GM23338 (cell line): ENCODE results near the gene SOX2. TPM values are rescaled to one million over a fixed set of nuclear protein-coding genes. Genes with fewer than 3 reads are reported as not detected.

Source experiments
- ATAC-seq: fragments of 200-7000 bp; cut with Tn5 transposase; 3 replicates; pipeline ENCODE4 v1.9.1; 2020
- DNase-seq: peaks from one replicate; pipeline ENCODE4 v3.0.0-alpha.2; 2015; ENCODE audit warnings: low spot score
- H2AFZ ChIP-seq: fragments of 200-600 bp; sonication (generic); 2 replicates; pipeline ENCODE4 v1.8.0; 2016; ENCODE audit warnings: antibody characterized with exemption, mild to moderate bottlenecking, moderate library complexity
- H3F3A ChIP-seq: fragments of 200-600 bp; sonication (generic); replicated peaks from 2 replicates; pipeline ENCODE4 v1.8.0; 2017; ENCODE audit warnings: antibody characterized with exemption, mixed run types, low read depth
- H3K27ac ChIP-seq: fragments of 200-600 bp; sonication (generic); 2 replicates; pipeline ENCODE4 v1.6.1; 2016; ENCODE audit warnings: low read depth
- H3K27me3 ChIP-seq: fragments of 200-600 bp; sonication (generic); 2 replicates; pipeline ENCODE4 v1.8.0; 2016; ENCODE audit warnings: mild to moderate bottlenecking, mixed run types, moderate library complexity; ENCODE audit not compliant: insufficient read depth
- H3K36me3 ChIP-seq: fragments of 200-600 bp; sonication (generic); 2 replicates; pipeline ENCODE4 v1.8.0; 2016; ENCODE audit warnings: mild to moderate bottlenecking; ENCODE audit not compliant: insufficient read depth
- H3K4me1 ChIP-seq: fragments of 200-600 bp; sonication (generic); 2 replicates; pipeline ENCODE4 v1.8.0; 2016; ENCODE audit warnings: mild to moderate bottlenecking, moderate library complexity; ENCODE audit not compliant: insufficient read depth
- H3K4me2 ChIP-seq: fragments of 200-600 bp; sonication (generic); 2 replicates; pipeline ENCODE4 v1.7.1; 2017; ENCODE audit warnings: mixed run types
- H3K4me3 ChIP-seq: fragments of 200-600 bp; sonication (generic); 2 replicates; pipeline ENCODE4 v1.6.1; 2016; ENCODE audit warnings: mixed run types
- H3K79me2 ChIP-seq: fragments of 200-600 bp; sonication (generic); replicated peaks from 2 replicates; pipeline ENCODE4 v1.8.0; 2017; ENCODE audit warnings: mild to moderate bottlenecking; ENCODE audit not compliant: insufficient read depth
- H3K9me2 ChIP-seq: fragments of 200-600 bp; sonication (generic); 2 replicates; pipeline ENCODE4 v1.8.0; 2017; ENCODE audit not compliant: insufficient read depth
- H4K20me1 ChIP-seq: fragments of 200-600 bp; sonication (generic); replicated peaks from 2 replicates; pipeline ENCODE4 v1.8.0; 2017; ENCODE audit warnings: mild to moderate bottlenecking; ENCODE audit not compliant: insufficient read depth
- H3K27ac Mint-ChIP-seq: 2 replicates; pipeline ENCODE4 v1.8.0; 2020; ENCODE audit warnings: inconsistent platforms, mild to moderate bottlenecking, moderate library complexity, mixed read lengths
- H3K27me3 Mint-ChIP-seq: 3 replicates; pipeline ENCODE4 v1.8.0; 2022; ENCODE audit warnings: low read depth, mild to moderate bottlenecking, moderate library complexity, mixed read lengths, inconsistent platforms; ENCODE audit not compliant: insufficient read depth, poor library complexity
- H3K36me3 Mint-ChIP-seq: 3 replicates; pipeline ENCODE4 v1.8.0; 2021; ENCODE audit warnings: low read depth, mild to moderate bottlenecking, inconsistent platforms, moderate library complexity, mixed read lengths
- H3K4me1 Mint-ChIP-seq: 3 replicates; pipeline ENCODE4 v1.8.0; 2020; ENCODE audit warnings: mild to moderate bottlenecking, inconsistent platforms, mixed read lengths
- H3K4me3 Mint-ChIP-seq: 3 replicates; pipeline ENCODE4 v1.8.0; 2021; ENCODE audit warnings: moderate library complexity, mild to moderate bottlenecking, inconsistent platforms, mixed read lengths
- H3K9me3 Mint-ChIP-seq: 3 replicates; pipeline ENCODE4 v1.8.0; 2020; ENCODE audit warnings: moderate library complexity, mild to moderate bottlenecking, inconsistent platforms, mixed read lengths
- CREB1 ChIP-seq: fragments of 250-450 bp; sonication (Bioruptor Pico); IDR thresholded peaks from 2 replicates; pipeline ENCODE4 v1.5.0; 2020; ENCODE audit warnings: low read depth, mild to moderate bottlenecking, moderate library complexity
- EZH2 ChIP-seq: fragments of 200-600 bp; sonication (generic); IDR thresholded peaks from one replicate; pipeline ENCODE4 v1.8.0; 2017; ENCODE audit warnings: antibody characterized with exemption, mild to moderate bottlenecking, low read depth; ENCODE audit not compliant: unreplicated experiment
- EZH2phosphoT487 ChIP-seq: fragments of 200-600 bp; sonication (generic); IDR thresholded peaks from one replicate; pipeline ENCODE4 v1.8.1; 2018; ENCODE audit warnings: antibody characterized with exemption; ENCODE audit not compliant: unreplicated experiment
- JUNB ChIP-seq: IDR thresholded peaks from one replicate; pipeline ENCODE4 v1.6.1; 2016; ENCODE audit warnings: antibody characterized with exemption; ENCODE audit not compliant: unreplicated experiment
- NANOG ChIP-seq: IDR thresholded peaks from 2 replicates; pipeline ENCODE4 v1.6.1; 2016; ENCODE audit warnings: antibody characterized with exemption, borderline replicate concordance
- POLR2AphosphoS5 ChIP-seq: IDR thresholded peaks from 2 replicates; pipeline ENCODE4 v1.6.1; 2016; ENCODE audit warnings: antibody characterized with exemption, low read depth
- STAT1 ChIP-seq: IDR thresholded peaks from one replicate; pipeline ENCODE4 v1.6.1; 2016; ENCODE audit warnings: antibody characterized with exemption; ENCODE audit not compliant: unreplicated experiment
- ZNF114 ChIP-seq: fragments of 250-450 bp; sonication (Bioruptor Pico); IDR thresholded peaks from 2 replicates; pipeline ENCODE4 v1.5.0; 2020; ENCODE audit warnings: mild to moderate bottlenecking, moderate library complexity
- ZNF331 ChIP-seq: fragments of 250-450 bp; sonication (Bioruptor Pico); IDR thresholded peaks from 2 replicates; pipeline ENCODE4 v1.5.0; 2020; ENCODE audit warnings: low read depth, mild to moderate bottlenecking, moderate library complexity
- polyA plus RNA-seq: library from polyadenylated mRNA; unstranded; fragments of >200 nt; fragmentation: Nextera tagmentation; extraction: Ambion mirVana; gene quantifications from 2 replicates; pipeline ENCODE4 v1.2.1, GENCODE V29; 2016
- total RNA-seq: library from RNA; depleted of rRNA; stranded (reverse); fragments of >200 nt; shearing (Covaris generic); gene quantifications from 2 replicates; pipeline ENCODE4 v1.2.3, GENCODE V29; 2014
- TF ChIP-seq, protein P1 (sequence below): IDR thresholded peaks from 2 replicates; pipeline ENCODE4 v1.6.1; 2016; ENCODE audit warnings: antibody characterized with exemption
- TF ChIP-seq, protein P2 (sequence below): fragments of 250-450 bp; sonication (Bioruptor Pico); IDR thresholded peaks from 2 replicates; pipeline ENCODE4 v1.5.0; 2020; ENCODE audit warnings: mild to moderate bottlenecking, moderate library complexity
- TF ChIP-seq, protein P3 (sequence below): IDR thresholded peaks from one replicate; pipeline ENCODE4 v1.6.1; 2018; ENCODE audit warnings: antibody characterized with exemption; ENCODE audit not compliant: unreplicated experiment
- TF ChIP-seq, protein P4 (sequence below), 2 experiments: fragments of 200-600 bp in 1 of 2; sonication (generic) in 1 of 2; conservative IDR thresholded peaks; 2 replicates each; pipeline versions ENCODE4 v1.5.1 to v1.6.1; 2016 to 2017; ENCODE audit warnings: antibody characterized with exemption in 2 of 2, low read depth in 2 of 2, mild to moderate bottlenecking in 2 of 2, moderate library complexity in 1 of 2

SOX2 gene
- total and polyA plus RNA-seq, 2 experiments from 2014 or later = 105 to 228 TPM

DNA sequence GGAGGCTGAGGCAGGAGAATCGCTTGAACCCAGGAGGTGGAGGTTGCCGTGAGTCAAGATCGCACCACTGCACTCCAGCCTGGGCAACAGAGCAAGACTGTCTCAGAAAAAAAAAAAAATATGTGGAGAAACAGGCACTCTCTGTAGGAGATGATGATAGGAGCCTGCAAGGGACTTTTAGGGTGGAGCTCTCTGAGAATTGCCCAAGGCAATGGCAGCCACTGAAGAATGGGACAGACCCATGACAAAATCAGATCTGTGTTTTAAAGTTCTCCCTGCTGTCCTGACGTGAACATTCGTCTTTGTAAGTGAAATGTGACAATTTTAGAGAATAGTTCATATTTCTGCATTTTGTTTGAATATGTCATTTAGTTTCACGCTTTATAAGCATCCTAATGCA lies 50.2 kb downstream of the SOX2 start:
- H3K36me3 ChIP-seq = no peaks in the 10 kb centered on the region
- H3K9me2 ChIP-seq = 0 out of 2 replicates have a peak, but pooled peaks cover 2% of the 10 kb centered on the region
- H3K27me3 ChIP-seq = no peaks in the 10 kb centered on the region
- H4K20me1 ChIP-seq = no peaks in the 10 kb centered on the region
- H3K4me2 ChIP-seq = no peak overlapping the region
- Mint-ChIP-seq H3K9me3 (no peaks in the 10 kb centered on the region), H3K27me3 (peaks cover 4% of the 10 kb centered on the region), H3K27ac (no peak overlapping the region), H3K4me3 (no peak overlapping the region), H3K4me1 (peaks cover 34% of the 10 kb centered on the region), H3K36me3 (no peaks in the 10 kb centered on the region)
- no peaks in the 10 kb centered on the region for H3F3A ChIP-seq
- ATAC-seq = no peak
- no peaks in the 10 kb centered on the region for H3K79me2 ChIP-seq
- peaks cover 27% of the 10 kb centered on the region for H3K4me1 ChIP-seq
- H3K27ac ChIP-seq = no peak overlapping the region
- no peak overlapping the region for H2AFZ ChIP-seq
- no peak overlapping the region for H3K4me3 ChIP-seq
- no peak for DNase-seq
- TF ChIP-seq, protein P1, sequence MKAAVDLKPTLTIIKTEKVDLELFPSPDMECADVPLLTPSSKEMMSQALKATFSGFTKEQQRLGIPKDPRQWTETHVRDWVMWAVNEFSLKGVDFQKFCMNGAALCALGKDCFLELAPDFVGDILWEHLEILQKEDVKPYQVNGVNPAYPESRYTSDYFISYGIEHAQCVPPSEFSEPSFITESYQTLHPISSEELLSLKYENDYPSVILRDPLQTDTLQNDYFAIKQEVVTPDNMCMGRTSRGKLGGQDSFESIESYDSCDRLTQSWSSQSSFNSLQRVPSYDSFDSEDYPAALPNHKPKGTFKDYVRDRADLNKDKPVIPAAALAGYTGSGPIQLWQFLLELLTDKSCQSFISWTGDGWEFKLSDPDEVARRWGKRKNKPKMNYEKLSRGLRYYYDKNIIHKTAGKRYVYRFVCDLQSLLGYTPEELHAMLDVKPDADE = no peak
- TF ChIP-seq EZH2phosphoT487 (no peak), JUNB (no peak), ZNF331 (CRISPR knock-in tag) (no peak), POLR2AphosphoS5 (no peak), STAT1 (no peak), NANOG (no peak), CREB1 (CRISPR knock-in tag) (no peak), ZNF114 (CRISPR knock-in tag) (no peak), EZH2 (no peak)
- TF ChIP-seq, protein P2, sequence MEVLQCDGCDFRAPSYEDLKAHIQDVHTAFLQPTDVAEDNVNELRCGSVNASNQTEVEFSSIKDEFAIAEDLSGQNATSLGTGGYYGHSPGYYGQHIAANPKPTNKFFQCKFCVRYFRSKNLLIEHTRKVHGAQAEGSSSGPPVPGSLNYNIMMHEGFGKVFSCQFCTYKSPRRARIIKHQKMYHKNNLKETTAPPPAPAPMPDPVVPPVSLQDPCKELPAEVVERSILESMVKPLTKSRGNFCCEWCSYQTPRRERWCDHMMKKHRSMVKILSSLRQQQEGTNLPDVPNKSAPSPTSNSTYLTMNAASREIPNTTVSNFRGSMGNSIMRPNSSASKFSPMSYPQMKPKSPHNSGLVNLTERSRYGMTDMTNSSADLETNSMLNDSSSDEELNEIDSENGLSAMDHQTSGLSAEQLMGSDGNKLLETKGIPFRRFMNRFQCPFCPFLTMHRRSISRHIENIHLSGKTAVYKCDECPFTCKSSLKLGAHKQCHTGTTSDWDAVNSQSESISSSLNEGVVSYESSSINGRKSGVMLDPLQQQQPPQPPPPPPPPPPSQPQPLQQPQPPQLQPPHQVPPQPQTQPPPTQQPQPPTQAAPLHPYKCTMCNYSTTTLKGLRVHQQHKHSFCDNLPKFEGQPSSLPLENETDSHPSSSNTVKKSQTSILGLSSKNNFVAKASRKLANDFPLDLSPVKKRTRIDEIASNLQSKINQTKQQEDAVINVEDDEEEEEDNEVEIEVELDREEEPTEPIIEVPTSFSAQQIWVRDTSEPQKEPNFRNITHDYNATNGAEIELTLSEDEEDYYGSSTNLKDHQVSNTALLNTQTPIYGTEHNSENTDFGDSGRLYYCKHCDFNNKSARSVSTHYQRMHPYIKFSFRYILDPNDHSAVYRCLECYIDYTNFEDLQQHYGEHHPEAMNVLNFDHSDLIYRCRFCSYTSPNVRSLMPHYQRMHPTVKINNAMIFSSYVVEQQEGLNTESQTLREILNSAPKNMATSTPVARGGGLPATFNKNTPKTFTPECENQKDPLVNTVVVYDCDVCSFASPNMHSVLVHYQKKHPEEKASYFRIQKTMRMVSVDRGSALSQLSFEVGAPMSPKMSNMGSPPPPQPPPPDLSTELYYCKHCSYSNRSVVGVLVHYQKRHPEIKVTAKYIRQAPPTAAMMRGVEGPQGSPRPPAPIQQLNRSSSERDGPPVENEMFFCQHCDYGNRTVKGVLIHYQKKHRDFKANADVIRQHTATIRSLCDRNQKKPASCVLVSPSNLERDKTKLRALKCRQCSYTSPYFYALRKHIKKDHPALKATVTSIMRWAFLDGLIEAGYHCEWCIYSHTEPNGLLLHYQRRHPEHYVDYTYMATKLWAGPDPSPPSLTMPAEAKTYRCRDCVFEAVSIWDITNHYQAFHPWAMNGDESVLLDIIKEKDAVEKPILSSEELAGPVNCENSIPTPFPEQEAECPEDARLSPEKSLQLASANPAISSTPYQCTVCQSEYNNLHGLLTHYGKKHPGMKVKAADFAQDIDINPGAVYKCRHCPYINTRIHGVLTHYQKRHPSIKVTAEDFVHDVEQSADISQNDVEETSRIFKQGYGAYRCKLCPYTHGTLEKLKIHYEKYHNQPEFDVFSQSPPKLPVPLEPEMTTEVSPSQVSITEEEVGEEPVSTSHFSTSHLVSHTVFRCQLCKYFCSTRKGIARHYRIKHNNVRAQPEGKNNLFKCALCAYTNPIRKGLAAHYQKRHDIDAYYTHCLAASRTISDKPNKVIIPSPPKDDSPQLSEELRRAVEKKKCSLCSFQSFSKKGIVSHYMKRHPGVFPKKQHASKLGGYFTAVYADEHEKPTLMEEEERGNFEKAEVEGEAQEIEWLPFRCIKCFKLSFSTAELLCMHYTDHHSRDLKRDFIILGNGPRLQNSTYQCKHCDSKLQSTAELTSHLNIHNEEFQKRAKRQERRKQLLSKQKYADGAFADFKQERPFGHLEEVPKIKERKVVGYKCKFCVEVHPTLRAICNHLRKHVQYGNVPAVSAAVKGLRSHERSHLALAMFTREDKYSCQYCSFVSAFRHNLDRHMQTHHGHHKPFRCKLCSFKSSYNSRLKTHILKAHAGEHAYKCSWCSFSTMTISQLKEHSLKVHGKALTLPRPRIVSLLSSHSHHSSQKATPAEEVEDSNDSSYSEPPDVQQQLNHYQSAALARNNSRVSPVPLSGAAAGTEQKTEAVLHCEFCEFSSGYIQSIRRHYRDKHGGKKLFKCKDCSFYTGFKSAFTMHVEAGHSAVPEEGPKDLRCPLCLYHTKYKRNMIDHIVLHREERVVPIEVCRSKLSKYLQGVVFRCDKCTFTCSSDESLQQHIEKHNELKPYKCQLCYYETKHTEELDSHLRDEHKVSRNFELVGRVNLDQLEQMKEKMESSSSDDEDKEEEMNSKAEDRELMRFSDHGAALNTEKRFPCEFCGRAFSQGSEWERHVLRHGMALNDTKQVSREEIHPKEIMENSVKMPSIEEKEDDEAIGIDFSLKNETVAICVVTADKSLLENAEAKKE (CRISPR knock-in tag) = no peak
- TF ChIP-seq, protein P3, sequence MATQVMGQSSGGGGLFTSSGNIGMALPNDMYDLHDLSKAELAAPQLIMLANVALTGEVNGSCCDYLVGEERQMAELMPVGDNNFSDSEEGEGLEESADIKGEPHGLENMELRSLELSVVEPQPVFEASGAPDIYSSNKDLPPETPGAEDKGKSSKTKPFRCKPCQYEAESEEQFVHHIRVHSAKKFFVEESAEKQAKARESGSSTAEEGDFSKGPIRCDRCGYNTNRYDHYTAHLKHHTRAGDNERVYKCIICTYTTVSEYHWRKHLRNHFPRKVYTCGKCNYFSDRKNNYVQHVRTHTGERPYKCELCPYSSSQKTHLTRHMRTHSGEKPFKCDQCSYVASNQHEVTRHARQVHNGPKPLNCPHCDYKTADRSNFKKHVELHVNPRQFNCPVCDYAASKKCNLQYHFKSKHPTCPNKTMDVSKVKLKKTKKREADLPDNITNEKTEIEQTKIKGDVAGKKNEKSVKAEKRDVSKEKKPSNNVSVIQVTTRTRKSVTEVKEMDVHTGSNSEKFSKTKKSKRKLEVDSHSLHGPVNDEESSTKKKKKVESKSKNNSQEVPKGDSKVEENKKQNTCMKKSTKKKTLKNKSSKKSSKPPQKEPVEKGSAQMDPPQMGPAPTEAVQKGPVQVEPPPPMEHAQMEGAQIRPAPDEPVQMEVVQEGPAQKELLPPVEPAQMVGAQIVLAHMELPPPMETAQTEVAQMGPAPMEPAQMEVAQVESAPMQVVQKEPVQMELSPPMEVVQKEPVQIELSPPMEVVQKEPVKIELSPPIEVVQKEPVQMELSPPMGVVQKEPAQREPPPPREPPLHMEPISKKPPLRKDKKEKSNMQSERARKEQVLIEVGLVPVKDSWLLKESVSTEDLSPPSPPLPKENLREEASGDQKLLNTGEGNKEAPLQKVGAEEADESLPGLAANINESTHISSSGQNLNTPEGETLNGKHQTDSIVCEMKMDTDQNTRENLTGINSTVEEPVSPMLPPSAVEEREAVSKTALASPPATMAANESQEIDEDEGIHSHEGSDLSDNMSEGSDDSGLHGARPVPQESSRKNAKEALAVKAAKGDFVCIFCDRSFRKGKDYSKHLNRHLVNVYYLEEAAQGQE = no peak
- TF ChIP-seq, protein P4, sequence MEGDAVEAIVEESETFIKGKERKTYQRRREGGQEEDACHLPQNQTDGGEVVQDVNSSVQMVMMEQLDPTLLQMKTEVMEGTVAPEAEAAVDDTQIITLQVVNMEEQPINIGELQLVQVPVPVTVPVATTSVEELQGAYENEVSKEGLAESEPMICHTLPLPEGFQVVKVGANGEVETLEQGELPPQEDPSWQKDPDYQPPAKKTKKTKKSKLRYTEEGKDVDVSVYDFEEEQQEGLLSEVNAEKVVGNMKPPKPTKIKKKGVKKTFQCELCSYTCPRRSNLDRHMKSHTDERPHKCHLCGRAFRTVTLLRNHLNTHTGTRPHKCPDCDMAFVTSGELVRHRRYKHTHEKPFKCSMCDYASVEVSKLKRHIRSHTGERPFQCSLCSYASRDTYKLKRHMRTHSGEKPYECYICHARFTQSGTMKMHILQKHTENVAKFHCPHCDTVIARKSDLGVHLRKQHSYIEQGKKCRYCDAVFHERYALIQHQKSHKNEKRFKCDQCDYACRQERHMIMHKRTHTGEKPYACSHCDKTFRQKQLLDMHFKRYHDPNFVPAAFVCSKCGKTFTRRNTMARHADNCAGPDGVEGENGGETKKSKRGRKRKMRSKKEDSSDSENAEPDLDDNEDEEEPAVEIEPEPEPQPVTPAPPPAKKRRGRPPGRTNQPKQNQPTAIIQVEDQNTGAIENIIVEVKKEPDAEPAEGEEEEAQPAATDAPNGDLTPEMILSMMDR (conservative IDR thresholded peaks at IDR 0.05; ENCODE audit: low read depth in 2 of 2) = no peak
